ENCODE data around the gene IL24. TPM values are rescaled to one million over a fixed set of nuclear protein-coding genes. Genes with fewer than 3 reads are reported as not detected.

Gene IL24
- polyA plus RNA-seq, 2 of the 4 experiments (the other 2 are of a cell fraction) = 0.04 TPM; not detected in 1

GRCh38 chr1:206904423-206905142 is 7.3 kb downstream of the IL24 start:
- H3K9me3 ChIP-seq = no peaks in the 10 kb centered on the region
- no peak overlapping the region for H3K4me3 ChIP-seq
- DNase-seq (ENCODE audit: low read depth in 1 of 2, low spot score in 1 of 2) = no peak
- peak overlapping the region in 1 of 2 experiments; percentile 73; a peak in 2 of 6 replicates for H3K27ac ChIP-seq
- ChIA-PET POLR2A (interaction anchor here (0.6 kb wide), 1 partner anchor 919 kb away, joined by 5 read pairs; no protein-coding TSS in a partner anchor), CTCF (interaction anchor here (1.0 to 3.3 kb wide), 5 partner anchors 8 to 178 kb away, joined by 3 to 13 read pairs (median 3); partner anchors contain the start of gene IL24)
- 81% methylated on average over 10 of the region's 10 CpGs for WGBS (ENCODE audit: missing lambda C conversion rate)
- TF ChIP-seq CHD2 (IDR thresholded peaks at IDR 0.05; ENCODE audit: low read length, partially characterized antibody) (no peak), ZFP36 (IDR thresholded peaks at IDR 0.05; ENCODE audit: borderline replicate concordance, partially characterized antibody) (no peak), KDM5A (IDR thresholded peaks at IDR 0.05) (no peak), HOXA7 (CRISPR knock-in tag; IDR thresholded peaks at IDR 0.05) (no peak), HEYL (CRISPR knock-in tag; IDR thresholded peaks at IDR 0.05) (no peak), RARB (CRISPR knock-in tag; IDR thresholded peaks at IDR 0.05) (no peak), POLR2AphosphoS2 (conservative IDR thresholded peaks at IDR 0.05; ENCODE audit: low read length) (no peak), PHF8 (IDR thresholded peaks at IDR 0.05; ENCODE audit: borderline replicate concordance, low read depth) (no peak), SREBF2 (IDR thresholded peaks at IDR 0.05) (no peak), JUNB (IDR thresholded peaks at IDR 0.05) (no peak), NFE2L2 (conservative IDR thresholded peaks at IDR 0.05; ENCODE audit: low read length) (no peak), MAFK (IDR thresholded peaks at IDR 0.05; ENCODE audit: partially characterized antibody) (no peak), POLR2A (IDR thresholded peaks at IDR 0.05; ENCODE audit: low read length) (no peak)
- peaks cover 18% of the 10 kb centered on the region for H3K4me1 ChIP-seq
- 0 out of 3 replicates have a peak overlapping the region, but pooled peaks have one; percentile 23 for H3K4me2 ChIP-seq
- no peak for ATAC-seq
- no peak for FAIRE-seq

- ChIA-PET POLR2A (interaction anchor here (0.6 kb wide), 1 partner anchor 918 kb away, joined by 5 read pairs; no protein-coding TSS in a partner anchor), CTCF (interaction anchor here (0.8 to 5.1 kb wide), 10 partner anchors 7 to 274 kb away, joined by 3 to 50 read pairs (median 4); partner anchors contain the start of gene IL24)
- Histone ChIP-seq H3K9me3 (no peaks in the 10 kb centered on the region), H3K4me2 (peak overlapping the region; percentile 23; the same call in 2 of the 3 replicates), H3K27ac (peak overlapping the region; percentile 13 to 73; a peak in 5 of 6 replicates), H3K4me3 (no peak overlapping the region), H3K4me1 (peaks cover 23% of the 10 kb centered on the region)
- no peak for FAIRE-seq
- peak; percentile 57 to 79 for ATAC-seq
- DNase-seq (ENCODE audit: low read depth in 1 of 2, low spot score in 1 of 2) = peak; percentile 71 to 77
- 4% methylated on average over 4 of the region's 4 CpGs for WGBS (ENCODE audit: missing lambda C conversion rate)
- TF ChIP-seq ZC3H11A (IDR thresholded peaks at IDR 0.05) (no peak), MAX (IDR thresholded peaks at IDR 0.05) (peak; percentile 73; the same call in 1 of the 2 replicates), FOXS1 (CRISPR knock-in tag; IDR thresholded peaks at IDR 0.05) (no peak), SREBF2 (IDR thresholded peaks at IDR 0.05) (no peak), JUNB (IDR thresholded peaks at IDR 0.05) (peak; percentile 55; the same call in 1 of the 2 replicates), ZSCAN20 (CRISPR knock-in tag; IDR thresholded peaks at IDR 0.05) (no peak), ZNF302 (CRISPR knock-in tag; IDR thresholded peaks at IDR 0.05) (peak; percentile 15; the same call in 1 of the 2 replicates), JUN (IDR thresholded peaks at IDR 0.05) (no peak), ELK1 (IDR thresholded peaks at IDR 0.05; ENCODE audit: low read depth, low read length) (no peak), NFE2L2 (conservative IDR thresholded peaks at IDR 0.05; ENCODE audit: low read length) (0 out of 2 replicates have a peak, but pooled peaks have one; percentile 18), FOSL2 (IDR thresholded peaks at IDR 0.05) (peak; percentile 63), FOSL2 (CRISPR knock-in tag; IDR thresholded peaks at IDR 0.05) (peak; percentile 84), HOXB13 (CRISPR knock-in tag; IDR thresholded peaks at IDR 0.05; ENCODE audit: low read depth) (0 out of 2 replicates have a peak, but pooled peaks have one; percentile 22), HOXB5 (CRISPR knock-in tag; IDR thresholded peaks at IDR 0.05) (0 out of 2 replicates have a peak, but pooled peaks have one; percentile 50), ZFP36 (IDR thresholded peaks at IDR 0.05; ENCODE audit: borderline replicate concordance, partially characterized antibody) (no peak), E2F6 (IDR thresholded peaks at IDR 0.05; ENCODE audit: borderline replicate concordance, low read depth) (0 out of 2 replicates have a peak, but pooled peaks have one; percentile 21), MYC (IDR thresholded peaks at IDR 0.05; ENCODE audit: borderline replicate concordance, low read length) (no peak), MAFK (IDR thresholded peaks at IDR 0.05; ENCODE audit: partially characterized antibody) (peak; percentile 23), RNF2 (IDR thresholded peaks at IDR 0.05; ENCODE audit: borderline replicate concordance, low read depth) (no peak), GATA3 (IDR thresholded peaks at IDR 0.05; ENCODE audit: borderline replicate concordance) (peak; percentile 42; the same call in 1 of the 2 replicates), HES2 (IDR thresholded peaks at IDR 0.05) (no peak), RARB (CRISPR knock-in tag; IDR thresholded peaks at IDR 0.05) (no peak)
These were observed 8.3 kb downstream of the IL24 start for GRCh38 chr1:206905295-206906164.
